ENCODE results near the gene CD22. TPM values are rescaled to one million over a fixed set of nuclear protein-coding genes. Genes with fewer than 3 reads are reported as not detected.

Gene CD22
- total RNA-seq, 1 donor from 2014 or later = 1.3 TPM

DNA sequence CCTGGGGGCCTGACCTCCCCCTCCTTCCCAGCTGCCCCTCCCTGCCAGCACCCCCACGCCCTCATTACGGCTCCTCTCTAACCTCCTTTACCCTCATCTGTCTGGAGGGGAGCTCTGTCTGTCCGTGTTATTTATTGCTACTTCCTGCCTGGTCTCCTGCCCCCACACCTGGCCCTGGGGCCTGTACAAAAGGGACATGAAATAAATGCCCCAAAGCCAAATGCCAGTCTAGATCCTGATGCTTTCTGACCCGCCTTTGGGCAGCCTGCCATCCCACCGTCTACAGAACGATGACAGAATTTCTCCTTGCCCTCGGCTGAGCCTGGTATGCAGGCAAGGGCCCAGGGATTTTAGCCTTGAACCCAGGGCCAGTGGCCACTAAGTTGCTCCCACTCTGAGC lies 15.4 kb upstream of the CD22 start:
- no peak for DNase-seq (ENCODE audit: low spot score)

- DNase-seq (ENCODE audit: low spot score) = no peak
Observed at GRCh38 chr19:35314031-35314430, 15.0 kb upstream of the CD22 start.

DNA sequence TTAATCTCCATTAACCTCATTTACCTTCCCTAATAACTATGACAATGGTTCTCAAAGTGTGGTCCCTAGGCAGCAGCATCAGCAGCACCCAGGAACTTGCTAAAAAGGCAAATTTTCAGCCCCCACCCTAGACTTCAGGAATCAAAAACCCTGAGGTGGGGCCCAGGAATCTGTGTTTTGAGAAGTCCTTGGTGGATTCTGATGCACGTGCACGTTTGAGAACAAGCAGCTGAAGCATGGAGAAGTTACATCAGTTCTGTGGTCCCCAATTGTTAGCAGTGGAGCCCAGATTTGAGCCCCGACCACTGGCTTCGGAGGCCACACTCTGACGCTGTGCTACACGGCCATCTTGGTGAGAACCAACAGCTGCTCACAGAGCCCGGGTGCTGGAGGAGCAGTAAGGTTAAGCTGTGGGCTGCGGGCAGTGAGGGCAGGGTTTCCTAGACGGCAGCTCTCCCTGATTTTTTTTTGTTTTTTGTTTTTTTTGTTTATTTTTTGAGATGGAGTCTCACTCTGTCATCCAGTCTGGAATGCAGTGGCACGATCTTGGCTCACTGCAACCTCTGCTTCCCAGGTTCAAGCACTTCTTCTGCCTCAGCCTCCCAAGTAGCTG lies 14.0 kb upstream of the CD22 start:
- DNase-seq (ENCODE audit: low spot score) = no peak

DNA sequence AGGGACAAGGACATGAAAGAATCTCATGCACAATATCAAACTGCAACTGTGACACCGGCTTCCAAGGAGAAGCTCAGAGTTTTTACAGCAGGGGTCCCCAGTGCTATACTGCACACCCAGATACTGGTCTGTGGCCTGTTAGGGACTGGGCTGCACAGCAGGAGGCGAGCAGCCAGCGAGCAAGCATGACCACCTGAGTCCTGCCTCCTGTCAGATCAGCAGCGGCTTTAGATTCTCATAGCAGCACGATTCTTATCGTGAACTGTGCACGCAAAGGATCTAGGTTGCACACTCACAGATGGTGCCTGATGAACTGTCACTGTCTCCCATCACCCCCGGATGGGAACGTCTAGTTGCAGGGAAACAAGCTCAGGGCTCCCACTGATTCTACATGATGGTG lies 13.1 kb upstream of the CD22 start:
- DNase-seq (ENCODE audit: low spot score) = no peak

GRCh38 chr19:35316560-35316959 lies 12.4 kb upstream of the CD22 start:
- no peak for DNase-seq (ENCODE audit: low spot score)

- no peak for DNase-seq (ENCODE audit: low spot score)
Observed at GRCh38 chr19:35317464-35318043, 11.4 kb upstream of the CD22 start.

DNA sequence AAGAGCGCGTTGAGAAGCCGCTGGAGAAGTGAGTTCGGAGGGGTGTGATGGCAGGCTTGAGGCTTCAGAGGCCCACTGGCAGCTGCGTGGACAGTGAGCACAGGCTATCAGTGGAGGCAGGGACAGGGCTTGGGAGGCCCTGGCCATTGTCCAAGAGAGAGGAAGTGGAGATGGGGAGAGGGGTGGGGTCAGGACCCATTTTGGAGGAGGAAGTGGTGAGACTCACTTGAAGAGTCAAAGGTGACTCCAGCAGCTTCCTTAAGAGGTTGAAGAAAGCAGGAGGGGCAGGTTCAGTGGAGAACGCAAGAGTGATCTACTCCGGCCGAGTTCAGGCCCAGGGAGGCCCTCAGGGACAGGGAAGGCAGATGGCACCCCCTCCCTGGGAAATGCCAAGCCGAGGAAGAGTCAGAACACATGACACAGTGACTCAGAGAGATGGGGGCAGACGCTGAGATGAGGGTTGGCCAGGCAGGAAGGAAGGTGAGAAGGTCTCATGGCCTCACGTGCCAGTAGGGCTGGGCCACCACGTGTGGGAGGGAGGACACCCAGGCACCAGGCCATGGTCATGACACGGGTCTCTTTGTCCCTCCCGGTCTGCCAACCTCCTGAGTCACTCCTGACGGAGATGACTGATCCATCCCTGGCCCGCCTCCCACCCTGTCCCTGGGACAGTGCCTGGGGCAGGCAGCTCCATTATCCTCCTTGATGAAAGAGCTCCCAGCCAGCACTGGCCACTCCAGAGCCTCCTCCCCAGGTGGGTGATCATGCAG lies 10.1 kb upstream of the CD22 start:
- DNase-seq (ENCODE audit: low spot score) = no peak

GRCh38 chr19:35320065-35320713 lies 8.8 kb upstream of the CD22 start:
- no peak for DNase-seq (ENCODE audit: low spot score)

DNA sequence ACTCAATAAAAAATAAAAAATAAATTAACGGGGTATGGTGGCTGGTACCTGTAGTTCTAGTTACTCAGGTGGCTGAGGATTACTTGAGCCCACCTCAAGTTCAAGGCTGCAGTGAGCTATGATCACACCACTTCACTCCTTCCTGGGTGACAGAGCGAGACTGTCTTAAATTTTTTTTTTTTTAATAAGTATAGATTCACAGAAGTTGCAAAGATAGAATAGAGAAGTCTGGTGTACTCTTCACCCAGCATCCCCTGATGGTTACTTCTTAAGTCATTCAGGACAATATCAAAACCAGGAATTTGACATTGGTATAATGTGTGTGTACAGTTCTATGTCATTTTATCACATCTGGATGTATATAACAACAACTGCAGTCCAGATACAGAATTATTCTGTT lies 7.7 kb upstream of the CD22 start:
- no peak for DNase-seq (ENCODE audit: low spot score)

DNA sequence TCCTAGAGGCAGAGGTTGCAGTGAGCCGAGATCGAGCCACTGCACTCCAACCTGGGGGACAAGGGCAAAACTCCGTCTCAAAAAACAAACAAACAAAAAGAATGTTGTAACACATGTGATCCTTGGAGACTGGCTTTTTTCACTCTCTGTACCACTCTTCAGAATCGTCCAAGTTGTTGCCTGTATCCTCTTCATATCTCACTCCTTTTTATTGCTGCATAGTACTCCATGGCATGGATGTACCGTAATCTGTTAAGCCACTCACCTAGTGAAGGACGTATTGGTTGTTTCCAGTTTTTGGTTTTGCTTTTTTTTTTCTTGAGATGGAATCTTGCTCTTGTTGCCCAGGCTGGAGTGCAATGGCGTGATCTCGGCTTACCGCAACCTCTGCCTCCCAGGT lies 7.0 kb upstream of the CD22 start:
- DNase-seq (ENCODE audit: low spot score) = no peak

GRCh38 chr19:35327642-35328041 lies 1.3 kb upstream of the CD22 start:
- no peak for DNase-seq (ENCODE audit: low spot score)

GRCh38 chr19:35329323-35329722 lies 336 bp downstream of the CD22 start:
- DNase-seq (ENCODE audit: low spot score) = no peak

- DNase-seq (ENCODE audit: low spot score) = no peak
Observed at GRCh38 chr19:35330475-35330874, 1.5 kb downstream of the CD22 start.

GRCh38 chr19:35331551-35332214 lies 2.7 kb downstream of the CD22 start:
- DNase-seq (ENCODE audit: low spot score) = no peak

DNA sequence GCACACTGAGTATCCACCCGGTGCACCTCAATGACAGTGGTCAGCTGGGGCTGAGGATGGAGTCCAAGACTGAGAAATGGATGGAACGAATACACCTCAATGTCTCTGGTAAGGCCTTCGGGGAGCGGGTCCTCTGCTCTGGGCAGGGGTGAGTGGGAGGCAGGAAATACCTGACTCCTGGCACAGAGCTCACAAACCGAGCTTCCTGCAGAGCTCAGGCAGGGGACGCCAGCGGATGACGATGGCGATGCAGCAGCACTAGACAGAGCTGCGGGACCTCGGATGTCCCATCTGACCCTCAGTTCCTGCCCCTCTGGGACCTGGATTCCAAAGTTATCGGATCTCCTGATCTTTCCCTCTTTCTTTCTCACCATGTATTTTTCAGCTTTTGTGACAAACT lies 3.8 kb downstream of the CD22 start:
- DNase-seq (ENCODE audit: low spot score) = no peak

DNA sequence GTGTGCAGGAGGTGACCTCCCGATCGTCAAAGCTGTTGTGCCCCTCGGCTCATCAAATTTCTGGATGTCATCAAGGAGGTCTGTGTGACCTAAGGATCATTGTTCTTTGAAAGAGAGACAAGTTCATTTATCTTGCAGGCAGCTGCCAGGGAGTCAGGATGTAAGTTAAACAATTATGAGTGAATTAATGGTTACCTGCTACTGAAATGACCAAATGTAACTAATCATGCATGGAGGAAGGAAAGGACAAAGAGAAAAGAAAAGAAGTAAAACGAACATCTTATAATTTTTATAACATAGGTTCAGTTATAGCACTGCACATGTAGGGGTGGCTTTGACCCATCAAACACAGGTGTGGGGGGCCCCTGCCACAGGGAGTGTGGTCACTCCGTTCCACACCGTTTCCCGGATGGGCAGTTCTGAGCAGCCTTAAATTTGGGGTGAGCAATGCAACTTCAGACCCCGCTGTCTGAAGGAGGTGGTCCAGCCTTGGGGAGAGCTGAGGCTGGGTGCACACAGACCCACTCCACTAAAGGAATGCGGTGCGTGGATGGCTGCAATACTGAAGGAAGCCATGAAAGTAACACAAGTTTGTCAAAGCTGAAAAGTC lies 5.3 kb downstream of the CD22 start:
- no peak for DNase-seq (ENCODE audit: low spot score)

GRCh38 chr19:35336166-35336955 lies 7.4 kb downstream of the CD22 start:
- DNase-seq (ENCODE audit: low spot score) = no peak

GRCh38 chr19:35337097-35337983 lies 8.4 kb downstream of the CD22 start:
- DNase-seq (ENCODE audit: low spot score) = no peak

DNA sequence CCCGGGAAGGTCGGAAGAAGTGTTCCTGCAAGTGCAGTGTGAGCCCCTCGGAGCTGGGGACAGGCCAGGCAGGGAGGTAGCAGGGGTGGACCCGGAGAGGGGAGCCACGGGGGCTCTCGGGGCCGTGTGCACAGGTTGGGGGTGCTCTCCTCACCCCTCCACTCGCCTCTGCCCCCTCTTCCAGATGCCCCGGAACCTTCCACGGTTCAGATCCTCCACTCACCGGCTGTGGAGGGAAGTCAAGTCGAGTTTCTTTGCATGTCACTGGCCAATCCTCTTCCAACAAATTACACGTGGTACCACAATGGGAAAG lies 9.0 kb downstream of the CD22 start:
- no peak for DNase-seq (ENCODE audit: low spot score)

DNA sequence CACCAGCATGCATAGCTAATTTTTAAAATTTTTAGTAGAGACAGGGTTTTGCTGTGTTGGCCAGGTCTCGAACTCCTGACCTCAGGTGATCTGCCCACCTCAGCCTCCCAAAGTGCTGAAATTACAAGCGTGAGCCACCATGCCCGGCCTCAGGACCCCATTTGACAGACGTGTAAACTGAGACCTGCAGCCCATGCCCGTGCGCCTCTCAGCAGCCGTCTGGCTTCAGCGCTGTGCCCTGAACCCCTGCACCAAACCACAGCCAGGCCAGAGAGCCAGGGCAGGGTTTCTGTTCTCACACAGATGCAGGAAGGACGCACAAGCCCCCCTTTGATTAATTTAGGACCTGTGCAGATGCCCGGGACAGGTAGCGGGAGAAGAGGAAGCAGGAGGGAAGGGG lies 11.4 kb downstream of the CD22 start:
- no peak for DNase-seq (ENCODE audit: low spot score)

Measured in mesenteric fat pad (tissue), 1 donor.